GM21360 (cell line): ENCODE measurements around the gene CASR.
"Not testable (repeated sequence)": the region's sequence is repeated elsewhere in the genome, so short reads cannot be mapped to it uniquely, and the experiment has no call there.

Source experiments
- ATAC-seq: cut with Tn5 transposase; IDR thresholded peaks from one replicate; pipeline ENCODE4 v1.9.1; 2021; ENCODE audit warnings: mild to moderate bottlenecking, moderate library complexity; ENCODE audit not compliant: unreplicated experiment

The CASR gene

GRCh38 chr3:122183521-122183892 is at the start of gene CASR:
TSS of gene CASR (plus strand) at chr3:122183668. CDS start at chr3:122254190, 70,522 bp downstream.
- ATAC-seq: no peak

- peak; percentile 93 for ATAC-seq
Observed at GRCh38 chr3:122146466-122146865, 37.0 kb upstream of the CASR start.

- no peak for ATAC-seq
Observed at GRCh38 chr3:122148941-122149627, 34.4 kb upstream of the CASR start.

- no peak for ATAC-seq
Observed at GRCh38 chr3:122151480-122151879, 32.0 kb upstream of the CASR start.

- not testable (repeated sequence) for ATAC-seq
Observed at GRCh38 chr3:122164983-122165382, 18.5 kb upstream of the CASR start.

- no peak for ATAC-seq
Observed at GRCh38 chr3:122167630-122168029, 15.8 kb upstream of the CASR start.

GRCh38 chr3:122168044-122168443 is 15.4 kb upstream of the CASR start:
- no peak for ATAC-seq

- no peak for ATAC-seq
Observed at GRCh38 chr3:122169911-122170310, 13.6 kb upstream of the CASR start.

GRCh38 chr3:122171361-122171760 is 12.1 kb upstream of the CASR start:
- ATAC-seq: not testable (repeated sequence)

- ATAC-seq: no peak
Observed at GRCh38 chr3:122178711-122179110, 4.8 kb upstream of the CASR start.

GRCh38 chr3:122183893-122184590 is 574 bp downstream of the CASR start:
- no peak for ATAC-seq

- ATAC-seq: no peak
Observed at GRCh38 chr3:122184591-122184929, 1.1 kb downstream of the CASR start.

- ATAC-seq: no peak
Observed at GRCh38 chr3:122186372-122186771, 2.9 kb downstream of the CASR start.

- ATAC-seq: no peak
Observed at GRCh38 chr3:122188737-122189136, 5.3 kb downstream of the CASR start.

- no peak for ATAC-seq
Observed at GRCh38 chr3:122189357-122189756, 5.9 kb downstream of the CASR start.

GRCh38 chr3:122190525-122190924 is 7.1 kb downstream of the CASR start:
- ATAC-seq: no peak

GRCh38 chr3:122198966-122199365 is 15.5 kb downstream of the CASR start:
- no peak for ATAC-seq

- ATAC-seq: no peak
Observed at GRCh38 chr3:122199552-122199951, 16.1 kb downstream of the CASR start.

- no peak for ATAC-seq
Observed at GRCh38 chr3:122200661-122201060, 17.2 kb downstream of the CASR start.

- not testable (repeated sequence) for ATAC-seq
Observed at GRCh38 chr3:122201476-122201875, 18.0 kb downstream of the CASR start.

- ATAC-seq: no peak
Observed at GRCh38 chr3:122208579-122208978, 25.1 kb downstream of the CASR start.

- ATAC-seq: no peak
Observed at GRCh38 chr3:122213650-122214049, 30.2 kb downstream of the CASR start.

GRCh38 chr3:122214711-122215110 is 31.2 kb downstream of the CASR start:
- no peak for ATAC-seq
